ENCODE measurements around the gene LRRN4CL.
"Not testable (repeated sequence)": the region's sequence is repeated elsewhere in the genome, so short reads cannot be mapped to it uniquely, and the experiment has no call there.

The LRRN4CL gene

GRCh38 chr11:62675415-62675814, 13.9 kb downstream of the LRRN4CL start:
- FAIRE-seq: not testable (repeated sequence)

GRCh38 chr11:62673196-62673525, 16.2 kb downstream of the LRRN4CL start:
- FAIRE-seq: no peak

GRCh38 chr11:62671608-62672389, 17.5 kb downstream of the LRRN4CL start, which contains the start of the genes LBHD1 and UQCC3:
LBHD1 (minus strand) TSS chr11:62672267; CDS start chr11:62670031, 2,236 bp downstream.
UQCC3 (plus strand) TSS chr11:62671673; CDS start chr11:62671746, 73 bp downstream.
- FAIRE-seq: no peak

- no peak for FAIRE-seq
Measured at GRCh38 chr11:62671236-62671607, 18.1 kb downstream of the LRRN4CL start.

- no peak for FAIRE-seq
Measured at GRCh38 chr11:62669420-62670161, 19.7 kb downstream of the LRRN4CL start.

GRCh38 chr11:62667460-62667859, 21.9 kb downstream of the LRRN4CL start:
- no peak for FAIRE-seq

GRCh38 chr11:62666259-62666926, 22.9 kb downstream of the LRRN4CL start:
- FAIRE-seq: no peak

- FAIRE-seq: no peak
Measured at GRCh38 chr11:62665599-62666258, 23.6 kb downstream of the LRRN4CL start.

GRCh38 chr11:62665075-62665598, 24.2 kb downstream of the LRRN4CL start, which contains the start of the genes C11orf98 and CSKMT:
C11orf98 (minus strand) TSS chr11:62665210; CDS start chr11:62665169, 41 bp downstream.
CSKMT (plus strand) TSS chr11:62665312; CDS start chr11:62665880, 568 bp downstream.
- no peak for FAIRE-seq

- no peak for FAIRE-seq
Measured at GRCh38 chr11:62664405-62665074, 24.8 kb downstream of the LRRN4CL start.

- no peak for FAIRE-seq
Measured at GRCh38 chr11:62656796-62657429, 32.4 kb downstream of the LRRN4CL start.

- FAIRE-seq: no peak
Measured at GRCh38 chr11:62654297-62654696, 35.0 kb downstream of the LRRN4CL start.

- FAIRE-seq: no peak
Measured at GRCh38 chr11:62652161-62653006, 36.9 kb downstream of the LRRN4CL start.

GRCh38 chr11:62650283-62650682, 39.0 kb downstream of the LRRN4CL start:
- not testable (repeated sequence) for FAIRE-seq

GRCh38 chr11:62649486-62649885, 39.8 kb downstream of the LRRN4CL start:
- no peak for FAIRE-seq

- FAIRE-seq: no peak
Measured at GRCh38 chr11:62648967-62649364, 40.4 kb downstream of the LRRN4CL start.

GRCh38 chr11:62648185-62648966, 41.0 kb downstream of the LRRN4CL start:
- FAIRE-seq: no peak

GRCh38 chr11:62647609-62648005, 41.7 kb downstream of the LRRN4CL start:
- FAIRE-seq: no peak

- FAIRE-seq: no peak
Measured at GRCh38 chr11:62646825-62647608, 42.3 kb downstream of the LRRN4CL start.

All from islet of Langerhans (tissue), 1 donor.